PFSK-1 (cell line): ENCODE data around the gene DPYD.

ENCODE experiments used
- FOXP2 ChIP-seq: optimal IDR thresholded peaks from 2 replicates; pipeline ENCODE3; 2011; ENCODE audit warnings: borderline replicate concordance, control low read depth, inconsistent platforms; ENCODE audit not compliant: insufficient read depth; ENCODE audit errors: extremely low read length, extremely low read depth
- POLR2AphosphoS5 ChIP-seq: IDR thresholded peaks from 2 replicates; pipeline ENCODE4 v1.6.1; 2012; ENCODE audit warnings: low read depth, mild to moderate bottlenecking, control low read depth, low read length, moderate library complexity
- SIN3A ChIP-seq: IDR thresholded peaks from 2 replicates; pipeline ENCODE4 v1.6.1; 2012; ENCODE audit warnings: mild to moderate bottlenecking, low read length, moderate library complexity, borderline replicate concordance; ENCODE audit not compliant: insufficient read depth
- TAF1 ChIP-seq: IDR thresholded peaks from 2 replicates; pipeline ENCODE4 v1.6.1; 2012; ENCODE audit warnings: low read length, control low read depth, borderline replicate concordance; ENCODE audit not compliant: insufficient read depth
- TF ChIP-seq, protein P1 (sequence below), 2 experiments: IDR thresholded peaks; 2 replicates each; pipeline versions ENCODE4 v1.6.1 to v1.8.0; 2011 to 2012; ENCODE audit warnings: low read depth in 2 of 2, low read length in 2 of 2, control low read depth in 1 of 2, inconsistent platforms in 1 of 2, mild to moderate bottlenecking in 1 of 2, moderate library complexity in 1 of 2; ENCODE audit not compliant: insufficient read depth in 1 of 2

DPYD gene

DNA sequence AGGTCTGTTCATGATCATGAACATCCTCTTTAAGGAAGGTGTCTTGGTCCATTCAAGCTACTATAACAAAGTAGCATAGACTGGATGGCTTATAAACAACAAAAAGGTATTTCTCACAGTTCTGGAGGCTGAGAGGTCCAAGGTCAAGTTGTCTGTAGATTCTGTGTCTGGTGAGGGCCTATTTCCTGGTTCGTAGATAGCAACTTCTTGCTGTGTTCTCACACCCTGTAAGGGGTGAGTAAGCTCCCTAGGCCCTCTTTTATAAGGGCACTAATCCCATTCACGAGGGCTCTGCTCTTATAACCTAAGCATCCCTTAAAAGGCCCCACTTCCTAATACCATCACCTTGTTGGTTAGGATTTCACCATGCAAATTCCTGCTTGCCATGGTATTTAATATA lies 851.5 kb downstream of the DPYD start:
- TF ChIP-seq, protein P1, sequence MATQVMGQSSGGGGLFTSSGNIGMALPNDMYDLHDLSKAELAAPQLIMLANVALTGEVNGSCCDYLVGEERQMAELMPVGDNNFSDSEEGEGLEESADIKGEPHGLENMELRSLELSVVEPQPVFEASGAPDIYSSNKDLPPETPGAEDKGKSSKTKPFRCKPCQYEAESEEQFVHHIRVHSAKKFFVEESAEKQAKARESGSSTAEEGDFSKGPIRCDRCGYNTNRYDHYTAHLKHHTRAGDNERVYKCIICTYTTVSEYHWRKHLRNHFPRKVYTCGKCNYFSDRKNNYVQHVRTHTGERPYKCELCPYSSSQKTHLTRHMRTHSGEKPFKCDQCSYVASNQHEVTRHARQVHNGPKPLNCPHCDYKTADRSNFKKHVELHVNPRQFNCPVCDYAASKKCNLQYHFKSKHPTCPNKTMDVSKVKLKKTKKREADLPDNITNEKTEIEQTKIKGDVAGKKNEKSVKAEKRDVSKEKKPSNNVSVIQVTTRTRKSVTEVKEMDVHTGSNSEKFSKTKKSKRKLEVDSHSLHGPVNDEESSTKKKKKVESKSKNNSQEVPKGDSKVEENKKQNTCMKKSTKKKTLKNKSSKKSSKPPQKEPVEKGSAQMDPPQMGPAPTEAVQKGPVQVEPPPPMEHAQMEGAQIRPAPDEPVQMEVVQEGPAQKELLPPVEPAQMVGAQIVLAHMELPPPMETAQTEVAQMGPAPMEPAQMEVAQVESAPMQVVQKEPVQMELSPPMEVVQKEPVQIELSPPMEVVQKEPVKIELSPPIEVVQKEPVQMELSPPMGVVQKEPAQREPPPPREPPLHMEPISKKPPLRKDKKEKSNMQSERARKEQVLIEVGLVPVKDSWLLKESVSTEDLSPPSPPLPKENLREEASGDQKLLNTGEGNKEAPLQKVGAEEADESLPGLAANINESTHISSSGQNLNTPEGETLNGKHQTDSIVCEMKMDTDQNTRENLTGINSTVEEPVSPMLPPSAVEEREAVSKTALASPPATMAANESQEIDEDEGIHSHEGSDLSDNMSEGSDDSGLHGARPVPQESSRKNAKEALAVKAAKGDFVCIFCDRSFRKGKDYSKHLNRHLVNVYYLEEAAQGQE (IDR thresholded peaks at IDR 0.05; ENCODE audit: insufficient read depth in 1 of 2, low read depth in 2 of 2, low read length in 2 of 2), result no peak
- TF ChIP-seq POLR2AphosphoS5 (no peak), FOXP2 (no peak)

GRCh38 chr1:97066860-97067259 lies 854.0 kb downstream of the DPYD start:
- no peak for TF ChIP-seq SIN3A
- TF ChIP-seq, protein P1 (IDR thresholded peaks at IDR 0.05; ENCODE audit: insufficient read depth in 1 of 2, low read depth in 2 of 2, low read length in 2 of 2), result no peak
- no peak for TF ChIP-seq TAF1
- no peak for TF ChIP-seq FOXP2
- TF ChIP-seq POLR2AphosphoS5, result no peak

- TF ChIP-seq TAF1 (no peak), POLR2AphosphoS5 (no peak), SIN3A (no peak), FOXP2 (no peak)
- TF ChIP-seq, protein P1 (IDR thresholded peaks at IDR 0.05; ENCODE audit: insufficient read depth in 1 of 2, low read depth in 2 of 2, low read length in 2 of 2), result no peak
Measured at GRCh38 chr1:97063532-97063931, 857.3 kb downstream of the DPYD start.

- TF ChIP-seq FOXP2 (no peak), SIN3A (no peak), POLR2AphosphoS5 (no peak), TAF1 (no peak)
- TF ChIP-seq, protein P1 (IDR thresholded peaks at IDR 0.05; ENCODE audit: insufficient read depth in 1 of 2, low read depth in 2 of 2, low read length in 2 of 2), result no peak
Measured at GRCh38 chr1:97061604-97062003, 859.2 kb downstream of the DPYD start.

DNA sequence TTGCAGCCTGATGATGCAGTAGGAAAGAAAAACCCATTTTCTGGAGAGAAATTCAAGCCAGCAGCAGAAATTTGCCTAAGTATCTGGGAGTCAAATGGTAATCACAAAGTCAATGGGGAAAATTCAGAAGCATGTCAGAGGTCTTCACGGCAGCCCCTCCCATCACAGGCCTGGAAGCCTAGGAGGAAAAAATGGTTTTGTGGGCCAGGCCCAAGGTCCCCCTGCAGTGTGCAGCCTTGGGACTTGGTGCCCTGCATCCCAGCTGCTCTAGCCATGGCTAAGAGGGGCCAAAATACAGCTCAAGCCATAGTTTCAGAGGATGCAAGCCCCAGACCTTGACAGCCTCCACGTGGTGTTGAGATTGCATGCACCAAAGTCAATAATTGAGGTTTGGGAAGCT lies 864.4 kb downstream of the DPYD start:
- no peak for TF ChIP-seq POLR2AphosphoS5
- no peak for TF ChIP-seq SIN3A
- TF ChIP-seq TAF1, result no peak
- TF ChIP-seq FOXP2, result no peak
- TF ChIP-seq, protein P1 (IDR thresholded peaks at IDR 0.05; ENCODE audit: insufficient read depth in 1 of 2, low read depth in 2 of 2, low read length in 2 of 2), result no peak
